GM12873 (cell line): ENCODE measurements around the gene ZNF324B.

Source experiments
- TF ChIP-seq, protein P1 (sequence below): IDR thresholded peaks from 2 replicates; pipeline ENCODE4 v1.5.1; 2012; ENCODE audit warnings: low read depth, mild to moderate bottlenecking, moderate library complexity, low read length, control low read depth; ENCODE audit not compliant: insufficient read depth; ENCODE audit errors: missing control alignments

Gene ZNF324B

DNA sequence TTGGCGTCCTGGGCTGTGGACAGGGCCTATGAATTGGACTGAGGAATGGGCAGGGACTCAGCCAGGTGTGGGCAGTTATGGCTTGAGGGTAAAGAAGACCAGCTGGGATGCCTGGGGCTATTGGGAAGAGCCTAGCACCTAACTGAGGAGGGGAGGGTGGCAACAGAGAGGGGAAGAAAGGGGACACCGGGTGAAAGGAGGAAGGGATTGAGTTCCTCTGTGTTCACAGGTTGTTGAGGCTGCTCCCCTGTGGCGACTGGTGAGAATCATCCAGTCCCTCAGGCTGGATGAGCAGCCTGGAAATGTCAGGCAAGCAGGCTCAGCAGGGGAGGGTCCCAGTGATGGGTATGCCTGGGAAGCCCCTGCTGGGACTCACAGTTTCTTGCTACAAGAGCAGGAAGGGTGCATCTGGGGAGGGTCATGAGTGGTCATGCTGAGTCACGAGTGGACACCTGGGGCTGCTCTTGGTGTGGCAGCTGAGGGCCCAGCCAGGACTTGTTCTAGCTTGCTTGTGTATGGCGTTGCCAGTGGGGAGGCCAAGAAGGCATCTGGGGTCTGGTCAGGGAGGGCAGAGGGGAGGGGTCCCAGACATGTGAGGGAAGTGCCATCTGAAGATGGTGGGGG is 16.9 kb downstream of the ZNF324B start:
- TF ChIP-seq, protein P1, sequence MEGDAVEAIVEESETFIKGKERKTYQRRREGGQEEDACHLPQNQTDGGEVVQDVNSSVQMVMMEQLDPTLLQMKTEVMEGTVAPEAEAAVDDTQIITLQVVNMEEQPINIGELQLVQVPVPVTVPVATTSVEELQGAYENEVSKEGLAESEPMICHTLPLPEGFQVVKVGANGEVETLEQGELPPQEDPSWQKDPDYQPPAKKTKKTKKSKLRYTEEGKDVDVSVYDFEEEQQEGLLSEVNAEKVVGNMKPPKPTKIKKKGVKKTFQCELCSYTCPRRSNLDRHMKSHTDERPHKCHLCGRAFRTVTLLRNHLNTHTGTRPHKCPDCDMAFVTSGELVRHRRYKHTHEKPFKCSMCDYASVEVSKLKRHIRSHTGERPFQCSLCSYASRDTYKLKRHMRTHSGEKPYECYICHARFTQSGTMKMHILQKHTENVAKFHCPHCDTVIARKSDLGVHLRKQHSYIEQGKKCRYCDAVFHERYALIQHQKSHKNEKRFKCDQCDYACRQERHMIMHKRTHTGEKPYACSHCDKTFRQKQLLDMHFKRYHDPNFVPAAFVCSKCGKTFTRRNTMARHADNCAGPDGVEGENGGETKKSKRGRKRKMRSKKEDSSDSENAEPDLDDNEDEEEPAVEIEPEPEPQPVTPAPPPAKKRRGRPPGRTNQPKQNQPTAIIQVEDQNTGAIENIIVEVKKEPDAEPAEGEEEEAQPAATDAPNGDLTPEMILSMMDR: no peak

DNA sequence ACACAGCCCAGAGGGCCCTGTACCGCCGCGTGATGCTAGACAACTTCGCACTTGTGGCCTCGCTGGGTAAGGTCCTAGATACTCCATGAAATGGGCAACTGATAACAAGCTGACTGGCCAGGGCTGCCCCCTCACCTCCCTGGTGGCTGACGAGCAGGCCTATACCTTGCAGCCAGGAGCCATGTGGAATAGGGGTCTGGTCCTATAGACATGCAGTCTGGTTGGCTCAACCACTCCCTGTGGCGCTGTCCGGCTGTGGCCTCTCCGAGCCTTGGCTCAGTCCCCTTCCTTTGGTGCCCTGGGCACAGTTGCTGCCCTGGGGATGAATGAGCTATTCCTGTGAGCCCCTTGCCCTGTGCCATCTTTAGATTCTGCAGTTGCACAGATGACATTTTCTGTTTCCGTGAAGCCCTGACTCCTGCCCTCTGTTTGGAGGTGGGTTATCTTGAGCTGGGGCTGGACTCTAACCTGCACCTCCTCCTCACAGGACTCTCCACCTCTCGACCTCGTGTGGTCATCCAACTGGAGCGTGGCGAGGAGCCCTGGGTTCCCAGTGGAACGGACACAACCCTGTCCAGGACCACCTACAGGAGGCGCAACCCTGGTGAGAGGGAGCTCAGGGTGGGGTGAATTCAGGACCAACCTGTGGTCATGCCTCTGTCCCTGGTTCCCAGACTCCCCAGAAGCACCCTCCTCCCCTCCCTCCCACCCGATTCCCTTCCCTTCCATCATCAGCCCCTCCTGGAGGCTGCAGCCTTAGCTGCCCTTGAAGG is 18.0 kb downstream of the ZNF324B start:
- TF ChIP-seq, protein P1: no peak

DNA sequence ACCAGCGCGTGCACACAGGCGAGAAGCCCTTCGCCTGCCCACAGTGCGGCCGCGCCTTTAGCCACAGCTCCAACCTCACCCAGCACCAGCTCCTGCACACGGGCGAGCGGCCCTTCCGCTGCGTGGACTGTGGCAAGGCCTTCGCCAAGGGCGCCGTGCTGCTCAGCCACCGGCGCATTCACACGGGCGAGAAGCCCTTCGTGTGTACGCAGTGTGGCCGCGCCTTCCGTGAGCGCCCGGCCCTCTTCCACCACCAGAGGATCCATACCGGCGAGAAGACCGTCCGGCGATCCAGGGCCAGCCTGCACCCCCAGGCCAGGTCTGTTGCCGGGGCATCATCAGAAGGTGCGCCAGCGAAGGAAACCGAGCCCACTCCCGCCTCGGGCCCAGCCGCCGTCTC is 20.3 kb downstream of the ZNF324B start:
- TF ChIP-seq, protein P1: no peak

DNA sequence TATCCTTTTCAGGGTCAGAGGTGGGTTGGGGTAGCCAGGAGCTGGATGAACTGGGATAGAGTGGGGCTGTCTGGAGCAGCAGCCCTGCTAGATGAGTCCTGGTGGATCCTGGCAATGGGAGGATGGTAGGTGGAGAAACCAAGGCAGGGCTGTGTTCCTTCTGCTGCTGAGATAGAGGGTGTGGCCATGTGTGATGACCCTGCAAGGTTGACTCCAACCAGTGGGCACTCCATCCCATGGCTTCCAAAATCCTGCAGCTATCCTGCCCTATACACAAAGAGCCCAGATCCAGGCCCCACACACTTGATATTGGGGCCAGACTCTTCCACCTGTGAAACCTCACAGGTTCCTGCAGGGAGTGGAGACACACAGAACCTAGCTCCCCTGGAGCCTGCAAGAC is 22.4 kb downstream of the ZNF324B start:
- TF ChIP-seq, protein P1: no peak

DNA sequence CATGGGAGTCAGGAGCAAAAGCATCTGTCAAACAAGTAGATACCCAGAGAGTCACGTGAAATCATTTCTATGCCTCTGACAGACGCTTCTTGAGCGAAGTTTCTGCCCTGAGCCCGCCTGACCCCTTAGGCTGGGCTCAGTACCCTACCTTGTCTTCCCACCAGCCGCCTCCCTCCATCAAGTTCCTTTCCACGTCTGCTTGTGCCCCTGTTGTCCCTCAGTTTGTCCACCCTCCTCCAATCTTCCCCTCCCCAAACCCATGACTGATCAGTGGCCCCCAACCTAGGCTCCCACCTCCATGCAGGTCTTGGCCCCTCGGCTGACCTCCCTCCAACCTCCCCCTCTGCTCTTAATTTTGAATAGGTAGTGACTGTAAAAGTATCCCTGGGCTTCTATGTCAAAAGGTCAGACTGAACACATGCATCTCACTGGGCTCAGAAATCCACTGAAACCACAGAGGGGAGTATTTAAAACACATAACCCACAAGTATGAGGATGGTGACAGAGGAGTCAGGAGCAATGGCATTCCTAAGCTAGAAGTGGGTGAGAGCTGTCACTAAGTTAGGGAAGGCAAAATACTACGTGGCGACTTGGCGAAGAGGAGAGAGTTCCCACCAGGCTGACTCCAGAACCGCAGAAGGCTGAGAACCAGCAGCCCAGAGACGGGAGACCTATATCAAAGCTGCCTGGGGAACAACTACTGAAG is 23.0 kb downstream of the ZNF324B start:
- TF ChIP-seq, protein P1: no peak

DNA sequence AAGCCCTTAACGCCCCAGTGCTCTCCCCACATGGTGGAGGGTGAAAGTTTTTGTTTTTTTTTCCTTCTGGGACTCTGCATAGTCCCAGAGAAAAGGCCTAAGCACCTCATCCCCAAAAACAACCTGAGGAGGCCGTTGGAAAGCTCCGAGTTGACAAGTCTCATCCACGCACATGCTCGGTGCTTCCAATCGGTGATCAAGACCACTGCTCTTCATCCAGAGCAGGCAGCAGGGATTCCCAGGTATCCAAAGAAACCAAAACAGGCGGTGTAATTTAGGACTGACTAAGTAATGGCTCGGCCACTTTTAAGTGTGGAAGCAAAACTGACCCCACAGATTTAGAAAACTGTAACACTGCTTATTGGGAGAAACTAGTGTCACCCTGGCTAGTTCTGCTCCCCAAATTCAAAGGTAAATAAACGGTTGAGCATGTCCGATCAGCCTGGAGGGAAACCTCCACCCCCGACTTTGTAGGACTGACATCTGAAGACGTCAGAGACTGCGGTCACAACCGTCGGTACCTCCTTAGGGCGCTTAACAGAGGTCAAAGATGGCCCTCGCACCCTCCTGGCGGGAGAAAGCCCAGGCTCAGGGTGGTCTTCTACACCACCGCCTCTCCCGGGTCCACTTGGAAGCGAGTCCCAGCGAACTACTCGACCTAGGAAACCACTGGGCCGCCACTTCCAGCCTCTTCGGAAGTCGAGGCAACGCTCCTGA is 23.7 kb downstream of the ZNF324B start:
- TF ChIP-seq, protein P1: no peak
